Neural crest cell (in vitro differentiated cells): ENCODE measurements around the gene TMEM9B. TPM values are rescaled to one million over a fixed set of nuclear protein-coding genes. Genes with fewer than 3 reads are reported as not detected.

ENCODE experiments used
- DNase-seq: peaks from one replicate; pipeline ENCODE4 v3.0.0; 2021; ENCODE audit warnings: low read depth, mixed read lengths, low spot score
- H3K27ac Mint-ChIP-seq: one replicate; pipeline ENCODE4 v1.8.0; 2021; ENCODE audit warnings: mild to moderate bottlenecking, mixed read lengths; ENCODE audit not compliant: unreplicated experiment
- H3K27me3 Mint-ChIP-seq: 2 replicates; pipeline ENCODE4 v1.8.0; 2021; ENCODE audit warnings: low read depth, mild to moderate bottlenecking, mixed read lengths
- H3K36me3 Mint-ChIP-seq: 2 replicates; pipeline ENCODE4 v1.8.0; 2021; ENCODE audit warnings: low read depth, mild to moderate bottlenecking, mixed read lengths
- H3K4me1 Mint-ChIP-seq: 2 replicates; pipeline ENCODE4 v1.8.0; 2021; ENCODE audit warnings: mixed read lengths
- H3K4me3 Mint-ChIP-seq: one replicate; pipeline ENCODE4 v1.8.0; 2021; ENCODE audit warnings: mild to moderate bottlenecking, mixed read lengths
- H3K9me3 Mint-ChIP-seq: 2 replicates; pipeline ENCODE4 v1.8.0; 2021; ENCODE audit warnings: mixed read lengths
- CTCF ChIP-seq: fragments of 200-600 bp; sonication (generic); conservative IDR thresholded peaks from 2 replicates; pipeline ENCODE4 v1.5.0; 2021; ENCODE audit warnings: antibody characterized with exemption, mild to moderate bottlenecking
- total RNA-seq: library from RNA; stranded (reverse); gene quantifications from 2 replicates; pipeline ENCODE4 v1.2.1, GENCODE V29; 2021

TMEM9B gene
- total RNA-seq, 1 donor from 2014 or later = 15.7 TPM

- peak; percentile 12 for DNase-seq
- H3K27me3 Mint-ChIP-seq = peaks cover 13% of the 10 kb centered on the region
- no peaks in the 10 kb centered on the region for H3K9me3 Mint-ChIP-seq
- TF ChIP-seq CTCF = peak; percentile 66
- peak overlapping the region; percentile 74 for H3K4me3 Mint-ChIP-seq
- peaks cover 8% of the 10 kb centered on the region for H3K36me3 Mint-ChIP-seq
- no peak overlapping the region for H3K27ac Mint-ChIP-seq
- peaks cover 36% of the 10 kb centered on the region for H3K4me1 Mint-ChIP-seq
Measured at GRCh38 chr11:8913961-8914660, 50.1 kb downstream of the TMEM9B start.

GRCh38 chr11:8911029-8911823 lies 53.0 kb downstream of the TMEM9B start, which contains the start of gene AKIP1:
Gene AKIP1 (plus strand): TSS chr11:8911189. CDS start chr11:8911450, 261 bp downstream.
- H3K27ac Mint-ChIP-seq = peak within 1 kb of the TSS; percentile 87
- H3K4me1 Mint-ChIP-seq = peaks cover 38% of the 10 kb centered on the region
- H3K27me3 Mint-ChIP-seq = peaks cover 26% of the 10 kb centered on the region
- no peaks in the 10 kb centered on the region for H3K9me3 Mint-ChIP-seq
- no peak for TF ChIP-seq CTCF
- H3K4me3 Mint-ChIP-seq = peak within 1 kb of the TSS; percentile 96
- H3K36me3 Mint-ChIP-seq = peaks cover 4% of the 10 kb centered on the region
- peak; percentile 98 for DNase-seq

GRCh38 chr11:8910649-8911026 lies 53.6 kb downstream of the TMEM9B start:
- peaks cover 26% of the 10 kb centered on the region for H3K27me3 Mint-ChIP-seq
- no peak for TF ChIP-seq CTCF
- H3K27ac Mint-ChIP-seq = no peak overlapping the region
- peaks cover 4% of the 10 kb centered on the region for H3K36me3 Mint-ChIP-seq
- peak overlapping the region; percentile 96 for H3K4me3 Mint-ChIP-seq
- no peaks in the 10 kb centered on the region for H3K9me3 Mint-ChIP-seq
- H3K4me1 Mint-ChIP-seq = peaks cover 38% of the 10 kb centered on the region
- DNase-seq = no peak

- H3K27ac Mint-ChIP-seq = no peak overlapping the region
- H3K9me3 Mint-ChIP-seq = no peaks in the 10 kb centered on the region
- TF ChIP-seq CTCF = no peak
Measured at GRCh38 chr11:8908099-8908498, 56.1 kb downstream of the TMEM9B start.

GRCh38 chr11:8907116-8907515 lies 57.1 kb downstream of the TMEM9B start:
- Mint-ChIP-seq H3K36me3 (no peaks in the 10 kb centered on the region), H3K27ac (no peak overlapping the region), H3K27me3 (peaks cover 28% of the 10 kb centered on the region), H3K4me1 (peaks cover 16% of the 10 kb centered on the region), H3K9me3 (no peaks in the 10 kb centered on the region), H3K4me3 (no peak overlapping the region)
- DNase-seq = no peak
- TF ChIP-seq CTCF = no peak

More at GRCh38 chr11:8908099-8908498, 56.1 kb downstream of the TMEM9B start:
- H3K27me3 Mint-ChIP-seq = peaks cover 28% of the 10 kb centered on the region
- peaks cover 4% of the 10 kb centered on the region for H3K36me3 Mint-ChIP-seq
- no peak for DNase-seq
- H3K4me3 Mint-ChIP-seq = peak overlapping the region; percentile 48
- peaks cover 21% of the 10 kb centered on the region for H3K4me1 Mint-ChIP-seq
